Measurements from ENCODE around the gene HOXA10.

Gene HOXA10

GRCh38 chr7:27154901-27155815 is 19.0 kb downstream of the HOXA10 start:
- peak; percentile 77 for DNase-seq

GRCh38 chr7:27154369-27154768 is 19.8 kb downstream of the HOXA10 start:
- peak; percentile 51 for DNase-seq

GRCh38 chr7:27153526-27153925 is 20.6 kb downstream of the HOXA10 start:
- no peak for DNase-seq

GRCh38 chr7:27152816-27153442 is 21.2 kb downstream of the HOXA10 start:
- DNase-seq, result peak; percentile 43

GRCh38 chr7:27151931-27152815 is 21.9 kb downstream of the HOXA10 start, which contains the start of gene HOXA3:
HOXA3 (minus strand) TSS chr7:27152583; CDS start chr7:27110640, 41,943 bp downstream.
- DNase-seq, result peak; percentile 61

- DNase-seq, result peak; percentile 63
Observed at GRCh38 chr7:27151341-27151930, 22.7 kb downstream of the HOXA10 start.

- peak; percentile 86 for DNase-seq
Observed at GRCh38 chr7:27150568-27151340, 23.4 kb downstream of the HOXA10 start.

- DNase-seq, result peak; percentile 61
Observed at GRCh38 chr7:27149842-27150567, 24.1 kb downstream of the HOXA10 start.

- DNase-seq, result no peak
Observed at GRCh38 chr7:27148756-27149641, 25.1 kb downstream of the HOXA10 start.

- no peak for DNase-seq
Observed at GRCh38 chr7:27148031-27148755, 25.9 kb downstream of the HOXA10 start.

GRCh38 chr7:27147199-27148030 is 26.7 kb downstream of the HOXA10 start, which contains the start of gene HOXA6:
HOXA6 (minus strand) TSS chr7:27147774; CDS start chr7:27147749, 25 bp downstream.
- no peak for DNase-seq

- DNase-seq, result no peak
Observed at GRCh38 chr7:27146491-27147198, 27.5 kb downstream of the HOXA10 start.

- no peak for DNase-seq
Observed at GRCh38 chr7:27145914-27146412, 28.2 kb downstream of the HOXA10 start.

GRCh38 chr7:27145165-27145913 is 28.8 kb downstream of the HOXA10 start:
- DNase-seq, result peak; percentile 60

GRCh38 chr7:27144781-27145164 is 29.3 kb downstream of the HOXA10 start:
- DNase-seq, result peak; percentile 36

GRCh38 chr7:27143950-27144780 is 30.0 kb downstream of the HOXA10 start:
- no peak for DNase-seq
